Fibroblast of lung (primary cell): Measurements from ENCODE around the gene PLEKHS1. TPM values are rescaled to one million over a fixed set of nuclear protein-coding genes. Genes with fewer than 3 reads are reported as not detected.

Experiments
- DNase-seq, 2 donors: peaks; one replicate each; pipeline versions ENCODE4 v3.0.0 to v3.0.0-alpha.2; 2010; ENCODE audit warnings: low read depth in 2 of 2
- H2AFZ ChIP-seq: 2 replicates; pipeline ENCODE4 v1.5.1; 2012; ENCODE audit warnings: low read length, control low read depth, inconsistent platforms
- H3K27ac ChIP-seq: 2 replicates; pipeline ENCODE4 v1.5.1; 2011; ENCODE audit warnings: low read length, control low read depth; ENCODE audit not compliant: insufficient read depth
- H3K27me3 ChIP-seq: 2 replicates; pipeline ENCODE4 v1.5.1; 2011; ENCODE audit warnings: mild to moderate bottlenecking, low read length; ENCODE audit not compliant: control insufficient read depth, insufficient read depth
- H3K36me3 ChIP-seq: 2 replicates; pipeline ENCODE4 v1.5.1; 2011; ENCODE audit warnings: low read length; ENCODE audit not compliant: control insufficient read depth, insufficient read depth
- H3K4me1 ChIP-seq: 2 replicates; pipeline ENCODE4 v1.5.1; 2011; ENCODE audit warnings: low read length; ENCODE audit not compliant: control insufficient read depth, insufficient read depth; ENCODE audit errors: extremely low read depth
- H3K4me2 ChIP-seq: 2 replicates; pipeline ENCODE4 v1.5.1; 2011; ENCODE audit warnings: low read length, control low read depth; ENCODE audit not compliant: insufficient read depth; ENCODE audit errors: extremely low read depth
- H3K4me3 ChIP-seq, 4 experiments: fragments of 200-600 bp in 1 of 4; sonication (generic) in 1 of 4; replicated peaks in 1 of 4; 2 replicates each; pipeline ENCODE4 v1.5.1; 2011 to 2016; ENCODE audit warnings: low read length in 4 of 4, low read depth in 3 of 4, mild to moderate bottlenecking in 3 of 4, control low read depth in 2 of 4, inconsistent platforms in 1 of 4, mixed read lengths in 1 of 4; ENCODE audit not compliant: insufficient read depth in 1 of 4; ENCODE audit errors: control extremely low read depth in 1 of 4
- H3K79me2 ChIP-seq: 2 replicates; pipeline ENCODE4 v1.5.1; 2012; ENCODE audit warnings: mild to moderate bottlenecking, low read length, inconsistent platforms; ENCODE audit not compliant: control insufficient read depth, insufficient read depth
- H3K9ac ChIP-seq: 2 replicates; pipeline ENCODE4 v1.5.1; 2011; ENCODE audit warnings: mild to moderate bottlenecking, low read length, control low read depth; ENCODE audit not compliant: insufficient read depth
- H3K9me3 ChIP-seq: 2 replicates; pipeline ENCODE4 v1.5.1; 2012; ENCODE audit warnings: low read depth, low read length; ENCODE audit not compliant: control insufficient read depth, insufficient read depth
- H4K20me1 ChIP-seq: 2 replicates; pipeline ENCODE4 v1.5.1; 2011; ENCODE audit warnings: low read length; ENCODE audit not compliant: control insufficient read depth, insufficient read depth; ENCODE audit errors: extremely low read depth
- EZH2 ChIP-seq: IDR thresholded peaks from 2 replicates; pipeline ENCODE4 v1.5.1; 2012; ENCODE audit warnings: low read length, control low read depth, mild to moderate bottlenecking; ENCODE audit errors: missing control alignments
- polyA plus RNA-seq, 2 donors: library from polyadenylated mRNA; depleted of rRNA in 1 of 2; stranded (reverse) in 1 of 2; unstranded in 1 of 2; fragments of >200 nt; gene quantifications; 2 replicates each; pipeline ENCODE4 v1.2.1, GENCODE V29; 2011 to 2012; ENCODE audit warnings: missing spikeins in 1 of 2
- total RNA-seq: library from RNA; depleted of rRNA; stranded (reverse); fragments of >200 nt; gene quantifications from 2 replicates; pipeline ENCODE4 v1.2.1, GENCODE V29; 2014
- TF ChIP-seq, protein P1 (sequence below), 2 donors: IDR thresholded peaks in 1 of 2; conservative IDR thresholded peaks in 1 of 2; 1 replicate in 1 of 2; 2 replicates in 1 of 2; pipeline ENCODE4 v1.5.1; 2011 to 2012; ENCODE audit warnings: low read length in 2 of 2, control low read depth in 1 of 2, inconsistent platforms in 1 of 2, low read depth in 1 of 2, mild to moderate bottlenecking in 1 of 2

PLEKHS1 gene
- total and polyA plus RNA-seq, 2 donors (not counting 1 experiment from before 2014, with no cell fraction given): not detected

DNA sequence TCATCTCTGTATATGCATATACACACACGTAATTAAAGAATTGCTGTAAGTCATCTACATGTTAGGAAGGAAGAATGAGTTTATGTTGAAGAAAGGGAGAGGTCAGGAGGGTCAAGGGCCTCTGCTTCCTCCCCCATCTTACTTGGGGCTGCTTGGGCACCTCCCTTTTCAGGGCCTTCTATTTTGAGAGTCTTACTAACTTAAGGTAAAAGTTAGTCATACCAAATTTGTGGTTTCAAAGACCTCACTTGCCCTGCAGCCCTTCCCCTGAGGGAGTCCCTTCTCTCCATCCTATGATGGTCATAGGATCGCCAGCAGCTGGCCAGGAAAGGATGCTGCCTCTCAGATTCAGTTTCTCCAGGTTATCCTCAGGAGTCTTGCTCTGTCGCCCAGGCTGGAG, 2.6 kb downstream of the PLEKHS1 start:
- H3K36me3 ChIP-seq: no peaks in the 10 kb centered on the region
- H3K4me2 ChIP-seq: no peak overlapping the region
- H3K79me2 ChIP-seq: no peaks in the 10 kb centered on the region
- H3K4me3 ChIP-seq: no peak overlapping the region
- H3K9ac ChIP-seq: no peak overlapping the region
- H3K4me1 ChIP-seq: no peaks in the 10 kb centered on the region
- no peaks in the 10 kb centered on the region for H3K9me3 ChIP-seq
- no peaks in the 10 kb centered on the region for H3K27me3 ChIP-seq
- no peak for DNase-seq
- no peak overlapping the region for H3K27ac ChIP-seq
- no peak overlapping the region for H2AFZ ChIP-seq
- TF ChIP-seq, protein P1, sequence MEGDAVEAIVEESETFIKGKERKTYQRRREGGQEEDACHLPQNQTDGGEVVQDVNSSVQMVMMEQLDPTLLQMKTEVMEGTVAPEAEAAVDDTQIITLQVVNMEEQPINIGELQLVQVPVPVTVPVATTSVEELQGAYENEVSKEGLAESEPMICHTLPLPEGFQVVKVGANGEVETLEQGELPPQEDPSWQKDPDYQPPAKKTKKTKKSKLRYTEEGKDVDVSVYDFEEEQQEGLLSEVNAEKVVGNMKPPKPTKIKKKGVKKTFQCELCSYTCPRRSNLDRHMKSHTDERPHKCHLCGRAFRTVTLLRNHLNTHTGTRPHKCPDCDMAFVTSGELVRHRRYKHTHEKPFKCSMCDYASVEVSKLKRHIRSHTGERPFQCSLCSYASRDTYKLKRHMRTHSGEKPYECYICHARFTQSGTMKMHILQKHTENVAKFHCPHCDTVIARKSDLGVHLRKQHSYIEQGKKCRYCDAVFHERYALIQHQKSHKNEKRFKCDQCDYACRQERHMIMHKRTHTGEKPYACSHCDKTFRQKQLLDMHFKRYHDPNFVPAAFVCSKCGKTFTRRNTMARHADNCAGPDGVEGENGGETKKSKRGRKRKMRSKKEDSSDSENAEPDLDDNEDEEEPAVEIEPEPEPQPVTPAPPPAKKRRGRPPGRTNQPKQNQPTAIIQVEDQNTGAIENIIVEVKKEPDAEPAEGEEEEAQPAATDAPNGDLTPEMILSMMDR (conservative IDR thresholded peaks at IDR 0.05 in 1 of 2, IDR thresholded peaks at IDR 0.05 in 1 of 2; ENCODE audit: low read depth in 1 of 2, low read length in 2 of 2): no peak
- TF ChIP-seq EZH2: no peak
- no peaks in the 10 kb centered on the region for H4K20me1 ChIP-seq

DNA sequence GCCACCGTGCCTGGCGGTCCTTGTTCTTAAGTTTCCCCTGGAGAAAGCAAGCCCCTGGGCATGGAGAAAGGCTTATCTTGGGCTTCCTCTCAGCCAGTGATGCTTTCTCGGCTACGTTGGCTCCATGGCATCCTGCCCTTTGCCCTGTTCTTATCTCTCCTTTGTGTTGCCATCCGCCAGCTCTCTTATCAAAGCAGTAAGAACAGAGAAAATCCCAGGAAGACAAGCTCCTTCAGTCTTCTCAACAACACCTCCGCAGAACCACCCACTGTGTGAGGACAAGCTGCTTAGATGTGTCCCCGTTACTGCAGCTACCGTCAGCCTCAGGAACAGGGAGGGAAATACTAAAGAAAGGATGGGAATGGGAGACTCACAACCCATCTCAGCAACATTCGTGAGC, 3.3 kb downstream of the PLEKHS1 start:
- Histone ChIP-seq H3K36me3 (no peaks in the 10 kb centered on the region), H3K27ac (no peak overlapping the region), H3K79me2 (no peaks in the 10 kb centered on the region), H3K27me3 (no peaks in the 10 kb centered on the region), H3K9ac (no peak overlapping the region), H3K4me2 (no peak overlapping the region), H4K20me1 (no peaks in the 10 kb centered on the region), H3K4me3 (no peak overlapping the region), H2AFZ (no peak overlapping the region), H3K4me1 (no peaks in the 10 kb centered on the region), H3K9me3 (no peaks in the 10 kb centered on the region)
- TF ChIP-seq, protein P1 (conservative IDR thresholded peaks at IDR 0.05 in 1 of 2, IDR thresholded peaks at IDR 0.05 in 1 of 2; ENCODE audit: low read depth in 1 of 2, low read length in 2 of 2): no peak
- no peak for TF ChIP-seq EZH2
- no peak for DNase-seq

DNA sequence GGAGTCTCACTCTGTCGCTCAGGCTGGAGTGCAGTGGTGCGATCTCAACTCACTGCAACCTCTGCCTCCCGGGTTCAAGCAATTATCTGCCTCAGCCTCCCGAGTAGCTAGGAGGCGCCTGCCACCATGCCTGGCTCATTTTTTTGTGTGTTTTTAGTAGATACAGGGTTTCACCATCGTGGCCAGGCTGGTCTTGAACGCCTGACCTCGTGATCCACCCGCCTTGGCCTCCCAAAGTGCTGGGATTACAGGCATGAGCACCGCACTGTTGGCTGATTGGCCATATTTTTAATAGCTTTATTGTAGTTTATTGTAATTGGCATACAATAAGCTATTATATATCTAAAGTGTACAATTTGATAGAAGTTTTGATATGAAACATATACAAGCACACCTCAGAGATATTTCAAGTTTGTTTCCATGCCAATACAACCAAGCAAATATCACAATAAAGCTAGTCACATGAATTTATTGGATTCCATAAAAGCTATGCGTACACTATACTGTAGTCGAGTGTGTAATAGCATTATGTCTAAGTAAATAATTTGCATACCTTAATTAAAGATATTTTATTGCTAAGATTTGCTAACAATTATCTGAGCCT, 5.6 kb downstream of the PLEKHS1 start:
- H3K4me2 ChIP-seq: no peak overlapping the region
- no peaks in the 10 kb centered on the region for H4K20me1 ChIP-seq
- no peaks in the 10 kb centered on the region for H3K79me2 ChIP-seq
- H3K9me3 ChIP-seq: no peaks in the 10 kb centered on the region
- H3K4me1 ChIP-seq: no peaks in the 10 kb centered on the region
- H3K27me3 ChIP-seq: no peaks in the 10 kb centered on the region
- no peak for DNase-seq
- no peaks in the 10 kb centered on the region for H3K36me3 ChIP-seq
- TF ChIP-seq EZH2: no peak
- TF ChIP-seq, protein P1 (conservative IDR thresholded peaks at IDR 0.05 in 1 of 2, IDR thresholded peaks at IDR 0.05 in 1 of 2; ENCODE audit: low read depth in 1 of 2, low read length in 2 of 2): no peak
- H3K4me3 ChIP-seq: no peak overlapping the region
- H3K9ac ChIP-seq: no peak overlapping the region
- H3K27ac ChIP-seq: no peak overlapping the region
- no peak overlapping the region for H2AFZ ChIP-seq
